Measurements from ENCODE around the gene ALG1. TPM values are rescaled to one million over a fixed set of nuclear protein-coding genes. Genes with fewer than 3 reads are reported as not detected.
"Not testable (repeated sequence)": the region's sequence is repeated elsewhere in the genome, so short reads cannot be mapped to it uniquely, and the experiment has no call there.

ALG1 gene
- total RNA-seq, 1 donor from 2014 or later: 23.1 TPM

GRCh38 chr16:5088086-5088790 is 16.6 kb downstream of the ALG1 start:
- not testable (repeated sequence) for H3K36me3 Mint-ChIP-seq (ENCODE audit: low read depth, unreplicated experiment); H3K27me3 ChIP-seq (ENCODE audit: insufficient read depth, low read length)

DNA sequence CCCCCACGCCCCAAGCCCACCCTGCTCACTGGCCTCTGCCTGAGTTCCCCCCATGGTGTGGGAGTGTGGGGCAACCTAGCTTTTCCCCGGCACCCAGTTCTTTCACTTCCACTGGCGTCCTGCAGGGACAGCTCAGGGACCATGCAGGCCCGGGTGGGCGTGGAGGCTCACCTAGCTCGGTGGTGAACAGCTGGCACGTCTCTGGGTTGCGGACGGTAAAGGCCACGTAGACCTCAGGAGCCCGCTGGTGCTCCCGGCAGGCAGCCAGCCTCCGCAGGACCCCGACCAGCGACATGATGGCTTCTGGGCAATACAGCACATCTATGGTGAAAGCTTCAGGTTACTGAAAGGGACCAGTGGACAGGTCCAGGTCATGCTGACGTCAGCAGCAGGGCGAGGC is 17.3 kb downstream of the ALG1 start:
- not testable (repeated sequence) for H3K9ac ChIP-seq (ENCODE audit: low read length); H4K20me1 ChIP-seq (ENCODE audit: insufficient read depth, low read length); H3K4me1 Mint-ChIP-seq (ENCODE audit: low read depth, unreplicated experiment); H3K4me1 ChIP-seq (ENCODE audit: insufficient read depth, low read length); H3K27me3 ChIP-seq (ENCODE audit: insufficient read depth, low read length); FAIRE-seq; H3K4me3 ChIP-seq (ENCODE audit: insufficient read depth, low read depth, low read length); DNase-seq (ENCODE audit: low read depth); H3K9me3 Mint-ChIP-seq (ENCODE audit: unreplicated experiment); H2AFZ ChIP-seq (ENCODE audit: low read depth, low read length); H3K27ac Mint-ChIP-seq (ENCODE audit: unreplicated experiment); H3K4me3 Mint-ChIP-seq (ENCODE audit: unreplicated experiment); H3K27me3 Mint-ChIP-seq (ENCODE audit: low read depth, unreplicated experiment); H3K27ac ChIP-seq (ENCODE audit: low read depth, low read length); H3K9me3 ChIP-seq (ENCODE audit: insufficient read depth, low read depth, low read length); H3K4me2 ChIP-seq (ENCODE audit: low read length); H3K79me2 ChIP-seq (ENCODE audit: insufficient read depth, low read length); H3K36me3 Mint-ChIP-seq (ENCODE audit: low read depth, unreplicated experiment); H3K36me3 ChIP-seq (ENCODE audit: insufficient read depth, low read length)

More at GRCh38 chr16:5088086-5088790, 16.6 kb downstream of the ALG1 start:
- H4K20me1 ChIP-seq (ENCODE audit: insufficient read depth, low read length); H3K4me1 Mint-ChIP-seq (ENCODE audit: low read depth, unreplicated experiment); H3K79me2 ChIP-seq (ENCODE audit: insufficient read depth, low read length); FAIRE-seq; H3K27ac Mint-ChIP-seq (ENCODE audit: unreplicated experiment); DNase-seq (ENCODE audit: low read depth); H2AFZ ChIP-seq (ENCODE audit: low read depth, low read length); H3K9ac ChIP-seq (ENCODE audit: low read length); H3K4me2 ChIP-seq (ENCODE audit: low read length); H3K4me3 Mint-ChIP-seq (ENCODE audit: unreplicated experiment); H3K27ac ChIP-seq (ENCODE audit: low read depth, low read length); H3K4me1 ChIP-seq (ENCODE audit: insufficient read depth, low read length); H3K36me3 ChIP-seq (ENCODE audit: insufficient read depth, low read length); H3K9me3 Mint-ChIP-seq (ENCODE audit: unreplicated experiment); H3K9me3 ChIP-seq (ENCODE audit: insufficient read depth, low read depth, low read length); H3K4me3 ChIP-seq (ENCODE audit: insufficient read depth, low read depth, low read length); H3K27me3 Mint-ChIP-seq (ENCODE audit: low read depth, unreplicated experiment): not testable (repeated sequence)

- H3K27me3 ChIP-seq (ENCODE audit: insufficient read depth, low read length); H3K4me2 ChIP-seq (ENCODE audit: low read length); H3K9me3 ChIP-seq (ENCODE audit: insufficient read depth, low read depth, low read length); H3K4me1 ChIP-seq (ENCODE audit: insufficient read depth, low read length); H3K79me2 ChIP-seq (ENCODE audit: insufficient read depth, low read length); H4K20me1 ChIP-seq (ENCODE audit: insufficient read depth, low read length); H3K27ac ChIP-seq (ENCODE audit: low read depth, low read length); FAIRE-seq; H3K36me3 Mint-ChIP-seq (ENCODE audit: low read depth, unreplicated experiment); H3K36me3 ChIP-seq (ENCODE audit: insufficient read depth, low read length); H3K9ac ChIP-seq (ENCODE audit: low read length); H2AFZ ChIP-seq (ENCODE audit: low read depth, low read length); DNase-seq (ENCODE audit: low read depth); H3K27me3 Mint-ChIP-seq (ENCODE audit: low read depth, unreplicated experiment); H3K4me3 Mint-ChIP-seq (ENCODE audit: unreplicated experiment); H3K9me3 Mint-ChIP-seq (ENCODE audit: unreplicated experiment); H3K27ac Mint-ChIP-seq (ENCODE audit: unreplicated experiment); H3K4me3 ChIP-seq (ENCODE audit: insufficient read depth, low read depth, low read length); H3K4me1 Mint-ChIP-seq (ENCODE audit: low read depth, unreplicated experiment): not testable (repeated sequence)
Observed at GRCh38 chr16:5089911-5090555, 18.4 kb downstream of the ALG1 start.

- H3K27ac Mint-ChIP-seq (ENCODE audit: unreplicated experiment); H3K36me3 Mint-ChIP-seq (ENCODE audit: low read depth, unreplicated experiment): not testable (repeated sequence)
Observed at GRCh38 chr16:5090592-5090991, 18.9 kb downstream of the ALG1 start.

GRCh38 chr16:5093081-5093480 is 21.4 kb downstream of the ALG1 start:
- H3K9ac ChIP-seq (ENCODE audit: low read length); H3K27ac Mint-ChIP-seq (ENCODE audit: unreplicated experiment); H3K36me3 Mint-ChIP-seq (ENCODE audit: low read depth, unreplicated experiment); H3K4me1 ChIP-seq (ENCODE audit: insufficient read depth, low read length); H3K4me2 ChIP-seq (ENCODE audit: low read length); H2AFZ ChIP-seq (ENCODE audit: low read depth, low read length); H3K4me3 ChIP-seq (ENCODE audit: insufficient read depth, low read depth, low read length); H3K36me3 ChIP-seq (ENCODE audit: insufficient read depth, low read length); H3K4me3 Mint-ChIP-seq (ENCODE audit: unreplicated experiment); H3K79me2 ChIP-seq (ENCODE audit: insufficient read depth, low read length); FAIRE-seq; H3K27ac ChIP-seq (ENCODE audit: low read depth, low read length); H3K27me3 Mint-ChIP-seq (ENCODE audit: low read depth, unreplicated experiment); DNase-seq (ENCODE audit: low read depth); H4K20me1 ChIP-seq (ENCODE audit: insufficient read depth, low read length); H3K27me3 ChIP-seq (ENCODE audit: insufficient read depth, low read length); H3K9me3 ChIP-seq (ENCODE audit: insufficient read depth, low read depth, low read length); H3K4me1 Mint-ChIP-seq (ENCODE audit: low read depth, unreplicated experiment); H3K9me3 Mint-ChIP-seq (ENCODE audit: unreplicated experiment): not testable (repeated sequence)

More at GRCh38 chr16:5090592-5090991, 18.9 kb downstream of the ALG1 start:
- not testable (repeated sequence) for H3K4me1 ChIP-seq (ENCODE audit: insufficient read depth, low read length); FAIRE-seq; H3K27ac ChIP-seq (ENCODE audit: low read depth, low read length); H3K9ac ChIP-seq (ENCODE audit: low read length); DNase-seq (ENCODE audit: low read depth); H3K9me3 ChIP-seq (ENCODE audit: insufficient read depth, low read depth, low read length); H3K36me3 ChIP-seq (ENCODE audit: insufficient read depth, low read length); H3K9me3 Mint-ChIP-seq (ENCODE audit: unreplicated experiment); H3K4me3 Mint-ChIP-seq (ENCODE audit: unreplicated experiment); H2AFZ ChIP-seq (ENCODE audit: low read depth, low read length); H4K20me1 ChIP-seq (ENCODE audit: insufficient read depth, low read length); H3K79me2 ChIP-seq (ENCODE audit: insufficient read depth, low read length); H3K27me3 Mint-ChIP-seq (ENCODE audit: low read depth, unreplicated experiment); H3K4me3 ChIP-seq (ENCODE audit: insufficient read depth, low read depth, low read length); H3K27me3 ChIP-seq (ENCODE audit: insufficient read depth, low read length); H3K4me2 ChIP-seq (ENCODE audit: low read length); H3K4me1 Mint-ChIP-seq (ENCODE audit: low read depth, unreplicated experiment)

GRCh38 chr16:5093746-5094145 is 22.1 kb downstream of the ALG1 start:
- H3K4me1 ChIP-seq (ENCODE audit: insufficient read depth, low read length); H3K4me3 Mint-ChIP-seq (ENCODE audit: unreplicated experiment); H3K9me3 Mint-ChIP-seq (ENCODE audit: unreplicated experiment); H3K27me3 ChIP-seq (ENCODE audit: insufficient read depth, low read length); H3K36me3 ChIP-seq (ENCODE audit: insufficient read depth, low read length); H3K27ac Mint-ChIP-seq (ENCODE audit: unreplicated experiment); H3K4me3 ChIP-seq (ENCODE audit: insufficient read depth, low read depth, low read length); H4K20me1 ChIP-seq (ENCODE audit: insufficient read depth, low read length); H3K9ac ChIP-seq (ENCODE audit: low read length); FAIRE-seq; DNase-seq (ENCODE audit: low read depth); H3K27ac ChIP-seq (ENCODE audit: low read depth, low read length); H3K9me3 ChIP-seq (ENCODE audit: insufficient read depth, low read depth, low read length); H3K4me1 Mint-ChIP-seq (ENCODE audit: low read depth, unreplicated experiment); H2AFZ ChIP-seq (ENCODE audit: low read depth, low read length); H3K27me3 Mint-ChIP-seq (ENCODE audit: low read depth, unreplicated experiment); H3K36me3 Mint-ChIP-seq (ENCODE audit: low read depth, unreplicated experiment); H3K4me2 ChIP-seq (ENCODE audit: low read length); H3K79me2 ChIP-seq (ENCODE audit: insufficient read depth, low read length): not testable (repeated sequence)

Measured in astrocyte (in vitro differentiated cells and primary cell).